ENCODE data around the gene TACR2. TPM values are rescaled to one million over a fixed set of nuclear protein-coding genes. Genes with fewer than 3 reads are reported as not detected.

The TACR2 gene
- polyA plus RNA-seq, 1 donor = 8.2 TPM

- Histone ChIP-seq H3K27ac (ENCODE audit: low read length) (peak overlapping the region; percentile 28), H3K9me3 (ENCODE audit: control insufficient read depth, low read depth, low read length) (no peaks in the 10 kb centered on the region), H3K36me3 (ENCODE audit: control insufficient read depth, insufficient read depth, low read length) (no peaks in the 10 kb centered on the region), H3K27me3 (ENCODE audit: control insufficient read depth, insufficient read depth, low read length) (no peaks in the 10 kb centered on the region), H3K4me3 (ENCODE audit: low read length) (no peak overlapping the region), H3K4me1 (ENCODE audit: control insufficient read depth, insufficient read depth, low read length) (peaks cover 32% of the 10 kb centered on the region)
- DNase-seq = peak; percentile 60 to 81
- WGBS (ENCODE audit: insufficient coverage, low lambda C conversion rate) = no CpG with 5 or more reads among the region's 18 CpGs
Observed at GRCh38 chr10:69419096-69419743, 2.5 kb upstream of the TACR2 start.

GRCh38 chr10:69418052-69418752, 1.5 kb upstream of the TACR2 start:
- Histone ChIP-seq H3K36me3 (ENCODE audit: control insufficient read depth, insufficient read depth, low read length) (no peaks in the 10 kb centered on the region), H3K27ac (ENCODE audit: low read length) (peak overlapping the region; percentile 57), H3K9me3 (ENCODE audit: control insufficient read depth, low read depth, low read length) (no peaks in the 10 kb centered on the region), H3K27me3 (ENCODE audit: control insufficient read depth, insufficient read depth, low read length) (no peaks in the 10 kb centered on the region), H3K4me1 (ENCODE audit: control insufficient read depth, insufficient read depth, low read length) (peaks cover 26% of the 10 kb centered on the region), H3K4me3 (ENCODE audit: low read length) (no peak overlapping the region)
- no CpG with 5 or more reads among the region's 8 CpGs for WGBS (ENCODE audit: insufficient coverage, low lambda C conversion rate)
- DNase-seq = peak; percentile 61 to 83

- WGBS (ENCODE audit: insufficient coverage, low lambda C conversion rate) = no CpG with 5 or more reads among the region's 11 CpGs
- no peak overlapping the region for H3K4me3 ChIP-seq (ENCODE audit: low read length)
- no peak for DNase-seq
Observed at GRCh38 chr10:69417542-69417941, 824 bp upstream of the TACR2 start.

GRCh38 chr10:69415951-69416350, 767 bp downstream of the TACR2 start:
- Histone ChIP-seq H3K27ac (ENCODE audit: low read length) (no peak overlapping the region), H3K4me3 (ENCODE audit: low read length) (peak overlapping the region; percentile 16), H3K9me3 (ENCODE audit: control insufficient read depth, low read depth, low read length) (no peaks in the 10 kb centered on the region), H3K4me1 (ENCODE audit: control insufficient read depth, insufficient read depth, low read length) (peaks cover 26% of the 10 kb centered on the region), H3K36me3 (ENCODE audit: control insufficient read depth, insufficient read depth, low read length) (no peaks in the 10 kb centered on the region), H3K27me3 (ENCODE audit: control insufficient read depth, insufficient read depth, low read length) (no peaks in the 10 kb centered on the region)
- WGBS (ENCODE audit: insufficient coverage, low lambda C conversion rate) = no CpG with 5 or more reads among the region's 10 CpGs
- DNase-seq = no peak

More at GRCh38 chr10:69417542-69417941, 824 bp upstream of the TACR2 start:
- no peaks in the 10 kb centered on the region for H3K36me3 ChIP-seq (ENCODE audit: control insufficient read depth, insufficient read depth, low read length)
- peak overlapping the region; percentile 57 for H3K27ac ChIP-seq (ENCODE audit: low read length)
- H3K9me3 ChIP-seq (ENCODE audit: control insufficient read depth, low read depth, low read length) = no peaks in the 10 kb centered on the region
- H3K4me1 ChIP-seq (ENCODE audit: control insufficient read depth, insufficient read depth, low read length) = peaks cover 26% of the 10 kb centered on the region
- no peaks in the 10 kb centered on the region for H3K27me3 ChIP-seq (ENCODE audit: control insufficient read depth, insufficient read depth, low read length)

- Histone ChIP-seq H3K4me3 (ENCODE audit: low read length) (no peak overlapping the region), H3K9me3 (ENCODE audit: control insufficient read depth, low read depth, low read length) (no peaks in the 10 kb centered on the region), H3K27ac (ENCODE audit: low read length) (no peak overlapping the region), H3K27me3 (ENCODE audit: control insufficient read depth, insufficient read depth, low read length) (no peaks in the 10 kb centered on the region), H3K4me1 (ENCODE audit: control insufficient read depth, insufficient read depth, low read length) (peaks cover 25% of the 10 kb centered on the region), H3K36me3 (ENCODE audit: control insufficient read depth, insufficient read depth, low read length) (no peaks in the 10 kb centered on the region)
- WGBS (ENCODE audit: insufficient coverage, low lambda C conversion rate) = no CpG with 5 or more reads among the region's 13 CpGs
- DNase-seq = no peak
Observed at GRCh38 chr10:69415049-69415448, 1.7 kb downstream of the TACR2 start.

GRCh38 chr10:69414036-69415018, 2.4 kb downstream of the TACR2 start:
- Histone ChIP-seq H3K9me3 (ENCODE audit: control insufficient read depth, low read depth, low read length) (no peaks in the 10 kb centered on the region), H3K36me3 (ENCODE audit: control insufficient read depth, insufficient read depth, low read length) (no peaks in the 10 kb centered on the region), H3K4me3 (ENCODE audit: low read length) (no peak overlapping the region), H3K27me3 (ENCODE audit: control insufficient read depth, insufficient read depth, low read length) (no peaks in the 10 kb centered on the region), H3K27ac (ENCODE audit: low read length) (no peak overlapping the region), H3K4me1 (ENCODE audit: control insufficient read depth, insufficient read depth, low read length) (peaks cover 18% of the 10 kb centered on the region)
- no CpG with 5 or more reads among the region's 20 CpGs for WGBS (ENCODE audit: insufficient coverage, low lambda C conversion rate)
- no peak for DNase-seq

GRCh38 chr10:69413221-69413865, 3.4 kb downstream of the TACR2 start:
- Histone ChIP-seq H3K9me3 (ENCODE audit: control insufficient read depth, low read depth, low read length) (no peaks in the 10 kb centered on the region), H3K36me3 (ENCODE audit: control insufficient read depth, insufficient read depth, low read length) (no peaks in the 10 kb centered on the region), H3K27ac (ENCODE audit: low read length) (no peak overlapping the region), H3K4me3 (ENCODE audit: low read length) (no peak overlapping the region), H3K27me3 (ENCODE audit: control insufficient read depth, insufficient read depth, low read length) (no peaks in the 10 kb centered on the region), H3K4me1 (ENCODE audit: control insufficient read depth, insufficient read depth, low read length) (peaks cover 15% of the 10 kb centered on the region)
- WGBS (ENCODE audit: insufficient coverage, low lambda C conversion rate) = no CpG with 5 or more reads among the region's 13 CpGs
- DNase-seq = peak in 1 of 2 donors; percentile 46

- Histone ChIP-seq H3K27ac (ENCODE audit: low read length) (no peak overlapping the region), H3K4me1 (ENCODE audit: control insufficient read depth, insufficient read depth, low read length) (peaks cover 7% of the 10 kb centered on the region)
- no CpG with 5 or more reads among the region's 3 CpGs for WGBS (ENCODE audit: insufficient coverage, low lambda C conversion rate)
Observed at GRCh38 chr10:69412232-69412790, 4.4 kb downstream of the TACR2 start.

GRCh38 chr10:69411476-69411875, 5.2 kb downstream of the TACR2 start:
- Histone ChIP-seq H3K4me1 (ENCODE audit: control insufficient read depth, insufficient read depth, low read length) (peaks cover 7% of the 10 kb centered on the region), H3K27ac (ENCODE audit: low read length) (no peak overlapping the region), H3K27me3 (ENCODE audit: control insufficient read depth, insufficient read depth, low read length) (no peaks in the 10 kb centered on the region), H3K36me3 (ENCODE audit: control insufficient read depth, insufficient read depth, low read length) (no peaks in the 10 kb centered on the region), H3K4me3 (ENCODE audit: low read length) (no peak overlapping the region), H3K9me3 (ENCODE audit: control insufficient read depth, low read depth, low read length) (no peaks in the 10 kb centered on the region)
- DNase-seq = no peak
- WGBS (ENCODE audit: insufficient coverage, low lambda C conversion rate) = 100% methylated on average over 1 of the region's 4 CpGs

More at GRCh38 chr10:69412232-69412790, 4.4 kb downstream of the TACR2 start:
- H3K36me3 ChIP-seq (ENCODE audit: control insufficient read depth, insufficient read depth, low read length) = no peaks in the 10 kb centered on the region
- no peaks in the 10 kb centered on the region for H3K27me3 ChIP-seq (ENCODE audit: control insufficient read depth, insufficient read depth, low read length)
- no peaks in the 10 kb centered on the region for H3K9me3 ChIP-seq (ENCODE audit: control insufficient read depth, low read depth, low read length)
- no peak for DNase-seq
- H3K4me3 ChIP-seq (ENCODE audit: low read length) = no peak overlapping the region

Data from large intestine (tissue), 3 donors.